ENCODE data around the gene ZC2HC1C. TPM values are rescaled to one million over a fixed set of nuclear protein-coding genes. Genes with fewer than 3 reads are reported as not detected.

The ZC2HC1C gene
- total RNA-seq, 1 donor from 2014 or later, result 1.9 TPM

DNA sequence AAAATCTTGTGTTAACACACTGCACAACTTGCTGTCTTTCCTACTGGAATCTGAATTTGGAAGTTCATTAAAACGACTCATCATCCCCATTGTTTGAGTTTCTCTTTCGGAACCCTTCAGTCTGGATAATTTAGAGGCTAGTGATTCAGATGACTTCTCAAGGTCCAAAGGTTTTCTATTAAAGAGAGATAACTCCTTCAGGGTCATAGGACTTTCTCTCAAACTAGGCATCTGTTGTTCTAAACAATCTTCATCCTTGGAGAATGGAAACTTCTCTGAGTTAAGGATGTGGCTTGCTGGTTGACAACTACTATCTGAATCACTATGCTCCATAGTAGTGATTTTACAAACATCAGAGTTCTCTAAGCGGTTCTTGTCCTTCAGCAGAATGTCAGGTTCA lies 22.5 kb upstream of the ZC2HC1C start:
- TF ChIP-seq, protein P1, sequence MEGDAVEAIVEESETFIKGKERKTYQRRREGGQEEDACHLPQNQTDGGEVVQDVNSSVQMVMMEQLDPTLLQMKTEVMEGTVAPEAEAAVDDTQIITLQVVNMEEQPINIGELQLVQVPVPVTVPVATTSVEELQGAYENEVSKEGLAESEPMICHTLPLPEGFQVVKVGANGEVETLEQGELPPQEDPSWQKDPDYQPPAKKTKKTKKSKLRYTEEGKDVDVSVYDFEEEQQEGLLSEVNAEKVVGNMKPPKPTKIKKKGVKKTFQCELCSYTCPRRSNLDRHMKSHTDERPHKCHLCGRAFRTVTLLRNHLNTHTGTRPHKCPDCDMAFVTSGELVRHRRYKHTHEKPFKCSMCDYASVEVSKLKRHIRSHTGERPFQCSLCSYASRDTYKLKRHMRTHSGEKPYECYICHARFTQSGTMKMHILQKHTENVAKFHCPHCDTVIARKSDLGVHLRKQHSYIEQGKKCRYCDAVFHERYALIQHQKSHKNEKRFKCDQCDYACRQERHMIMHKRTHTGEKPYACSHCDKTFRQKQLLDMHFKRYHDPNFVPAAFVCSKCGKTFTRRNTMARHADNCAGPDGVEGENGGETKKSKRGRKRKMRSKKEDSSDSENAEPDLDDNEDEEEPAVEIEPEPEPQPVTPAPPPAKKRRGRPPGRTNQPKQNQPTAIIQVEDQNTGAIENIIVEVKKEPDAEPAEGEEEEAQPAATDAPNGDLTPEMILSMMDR (conservative IDR thresholded peaks at IDR 0.05; ENCODE audit: low read depth, low read length), result no peak
- DNase-seq (ENCODE audit: low read depth), result no peak
- H3K4me3 ChIP-seq (ENCODE audit: low read depth, low read length), result no peak overlapping the region

DNA sequence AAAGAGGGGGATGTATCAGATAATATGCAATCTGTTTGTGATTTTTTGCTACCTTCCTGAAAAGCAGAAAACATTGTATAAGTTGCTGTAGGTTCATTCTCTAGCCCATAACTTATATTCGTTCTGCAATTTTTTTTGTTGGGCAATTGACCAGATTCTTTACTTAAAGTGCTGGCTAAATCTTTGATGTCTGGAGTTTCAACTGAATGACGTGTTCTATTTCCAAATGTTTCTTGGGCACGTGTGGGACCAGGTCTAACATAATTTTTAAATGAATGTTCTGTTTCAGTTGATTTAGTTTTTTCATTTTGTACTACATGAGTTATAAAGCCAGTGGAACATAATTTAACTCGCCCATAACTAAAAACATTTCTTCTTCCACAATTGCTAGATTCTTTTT lies 21.9 kb upstream of the ZC2HC1C start:
- TF ChIP-seq, protein P1 (conservative IDR thresholded peaks at IDR 0.05; ENCODE audit: low read depth, low read length), result no peak
- H3K4me3 ChIP-seq (ENCODE audit: low read depth, low read length), result no peak overlapping the region
- DNase-seq (ENCODE audit: low read depth), result no peak

DNA sequence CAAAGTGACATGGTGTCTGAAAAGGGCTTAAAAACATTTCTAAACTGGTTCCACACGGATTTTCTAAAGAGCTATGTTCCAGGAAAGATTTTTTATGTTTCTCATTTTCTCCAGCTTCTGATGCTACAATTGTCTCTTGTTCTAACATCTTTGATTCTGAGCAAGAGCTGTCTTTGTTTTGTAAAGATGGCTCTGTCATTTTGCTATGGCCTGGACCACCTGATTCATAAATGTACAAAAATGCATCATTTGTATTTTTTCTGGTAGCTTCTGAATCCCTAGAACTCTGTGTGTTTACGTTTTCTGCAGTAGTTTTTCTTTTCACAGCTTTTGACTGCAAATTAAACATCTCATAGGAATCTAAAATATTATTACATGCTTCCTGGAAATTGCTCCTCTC lies 21.3 kb upstream of the ZC2HC1C start:
- DNase-seq (ENCODE audit: low read depth), result no peak
- TF ChIP-seq, protein P1 (conservative IDR thresholded peaks at IDR 0.05; ENCODE audit: low read depth, low read length), result no peak
- H3K4me3 ChIP-seq (ENCODE audit: low read depth, low read length), result no peak overlapping the region

DNA sequence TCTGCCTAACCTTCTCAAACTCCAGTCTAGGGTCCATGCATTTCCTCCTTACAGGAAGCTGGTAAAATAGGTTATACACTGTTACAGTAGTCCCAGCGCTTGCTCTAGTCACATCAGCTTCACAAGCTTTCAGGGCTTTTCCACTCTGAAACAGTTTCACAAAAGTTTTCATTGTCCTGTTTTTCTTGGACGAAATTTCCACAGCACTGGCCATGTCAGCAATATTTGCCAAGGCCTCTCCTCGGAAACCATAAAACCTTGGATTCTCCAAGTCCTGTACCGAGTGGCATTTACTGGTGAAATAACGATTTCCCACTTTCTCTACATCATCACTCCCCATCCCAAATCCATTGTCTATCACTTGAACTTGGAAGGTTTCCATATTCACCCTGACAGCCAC lies 20.3 kb upstream of the ZC2HC1C start:
- no peak for DNase-seq (ENCODE audit: low read depth)
- TF ChIP-seq, protein P1 (conservative IDR thresholded peaks at IDR 0.05; ENCODE audit: low read depth, low read length), result no peak
- H3K4me3 ChIP-seq (ENCODE audit: low read depth, low read length), result no peak overlapping the region

DNA sequence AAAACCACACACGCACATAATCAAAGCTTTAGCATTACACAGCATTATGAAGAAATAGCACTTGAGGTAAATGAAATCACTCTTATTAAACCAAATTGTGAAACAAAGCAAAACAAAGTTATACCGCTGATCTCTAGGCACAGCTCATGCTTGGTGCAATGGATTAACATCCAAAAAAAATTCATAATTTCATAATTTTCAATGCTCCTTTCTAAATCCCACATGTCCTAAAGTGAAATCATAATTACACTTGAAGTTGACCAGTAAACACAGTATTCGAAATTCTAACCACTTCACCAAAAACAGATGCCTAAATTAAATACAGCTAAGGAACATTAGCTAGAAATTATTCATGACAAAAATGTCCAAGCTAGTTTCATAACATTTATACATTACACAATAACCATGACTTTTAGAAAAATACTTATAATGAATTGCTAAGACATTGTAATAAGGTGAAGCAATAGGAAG lies 19.7 kb upstream of the ZC2HC1C start:
- no peak overlapping the region for H3K4me3 ChIP-seq (ENCODE audit: low read depth, low read length)
- TF ChIP-seq, protein P1 (conservative IDR thresholded peaks at IDR 0.05; ENCODE audit: low read depth, low read length), result no peak
- no peak for DNase-seq (ENCODE audit: low read depth)

DNA sequence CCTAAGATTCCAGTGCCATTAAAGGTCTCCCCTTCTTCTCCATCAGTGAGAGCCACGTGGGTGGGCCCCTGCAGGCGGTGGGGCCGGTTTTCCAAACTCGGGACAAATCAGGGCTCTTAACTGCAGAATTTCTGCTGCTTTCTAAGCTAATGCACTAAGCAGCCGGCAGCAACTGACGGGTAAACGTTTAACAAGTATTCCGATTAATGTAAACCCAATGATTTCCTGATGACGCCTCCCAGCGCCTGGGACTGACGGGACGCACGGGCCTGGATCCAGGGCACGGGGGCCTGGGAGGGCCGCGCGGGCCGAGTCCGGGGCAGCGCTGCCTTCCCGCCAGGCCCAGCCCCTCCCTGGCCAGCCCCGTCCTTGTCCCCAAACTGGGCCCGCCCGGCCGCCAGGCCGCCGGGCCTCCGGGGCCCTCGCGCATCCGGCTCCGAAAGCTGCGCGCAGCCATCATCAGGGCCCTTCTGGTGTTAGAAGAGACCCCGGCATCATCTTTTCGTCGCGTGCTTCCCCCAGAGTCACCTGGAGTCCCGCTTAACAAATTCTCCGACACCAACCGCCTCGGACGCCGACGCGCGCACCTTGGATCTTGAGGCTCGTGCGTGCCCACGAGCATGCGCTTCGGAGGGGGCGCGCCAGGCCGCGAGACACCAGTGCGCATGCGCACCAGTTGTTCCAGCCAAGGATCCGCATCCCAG lies 18.4 kb upstream of the ZC2HC1C start, which contains the start of gene MLH3:
Gene MLH3 (minus strand): TSS at position 616 of the 704 bp plus-strand sequence. CDS start 1,812 bp downstream, outside the sequence.
- peak within 1 kb of the TSS; percentile 71 for H3K4me3 ChIP-seq (ENCODE audit: low read depth, low read length)
- DNase-seq (ENCODE audit: low read depth), result no peak
- TF ChIP-seq, protein P1 (conservative IDR thresholded peaks at IDR 0.05; ENCODE audit: low read depth, low read length), result no peak

DNA sequence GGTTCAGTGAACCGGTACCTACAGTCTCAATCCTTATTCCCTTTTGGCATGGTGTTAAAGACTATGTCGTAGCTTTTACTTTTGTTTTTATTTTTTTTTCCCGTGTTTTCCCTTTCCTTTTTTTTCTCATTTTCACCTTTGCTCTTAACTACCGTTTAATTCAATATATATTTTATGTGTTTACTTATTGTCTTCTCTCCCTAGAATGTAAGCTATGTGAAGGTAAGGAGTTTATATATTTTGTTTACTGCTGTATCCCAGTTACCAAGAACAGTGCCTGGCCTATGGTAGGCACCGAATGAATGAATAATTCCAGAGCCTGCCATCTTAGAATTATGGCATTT lies 17.9 kb upstream of the ZC2HC1C start:
- H3K4me3 ChIP-seq (ENCODE audit: low read depth, low read length), result peak overlapping the region; percentile 71
- DNase-seq (ENCODE audit: low read depth), result no peak
- TF ChIP-seq, protein P1 (conservative IDR thresholded peaks at IDR 0.05; ENCODE audit: low read depth, low read length), result no peak

Data from epithelial cell of proximal tubule (primary cell).